ENCODE data around the gene TRAM1L1. TPM values are rescaled to one million over a fixed set of nuclear protein-coding genes. Genes with fewer than 3 reads are reported as not detected.

TRAM1L1 gene
- total and polyA plus RNA-seq, 2 of the 13 experiments (the other 11 are each of a cell fraction or from before 2014, with no cell fraction given) = 0.18 to 0.44 TPM

DNA sequence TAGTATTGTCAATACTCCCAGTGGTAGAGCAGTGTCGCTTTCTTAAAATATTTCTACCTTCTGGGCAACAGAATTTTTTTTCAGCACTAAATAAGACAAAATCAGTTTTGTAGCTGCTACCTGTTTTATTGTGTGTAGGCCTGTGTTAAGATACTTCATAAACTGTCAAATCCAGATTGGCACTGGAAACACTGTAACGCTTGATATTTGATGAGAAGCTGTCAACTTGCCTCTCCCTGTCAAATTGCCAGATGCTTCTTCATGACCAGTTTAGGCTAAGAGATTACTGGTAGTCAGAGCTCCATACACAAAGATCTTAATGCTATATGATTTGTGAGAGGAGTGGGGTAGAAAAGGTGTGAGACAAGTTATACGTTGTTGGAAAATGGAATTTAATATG is 17.3 kb downstream of the TRAM1L1 start:
- no peak overlapping the region for H3K4me3 ChIP-seq (replicated peaks in 1 of 3; ENCODE audit: insufficient read depth in 1 of 3, low read depth in 2 of 3, low read length in 3 of 3)
- no peak for TF ChIP-seq ZNF552 (CRISPR knock-in tag; IDR thresholded peaks at IDR 0.05; ENCODE audit: borderline replicate concordance)
- TF ChIP-seq, protein P1, sequence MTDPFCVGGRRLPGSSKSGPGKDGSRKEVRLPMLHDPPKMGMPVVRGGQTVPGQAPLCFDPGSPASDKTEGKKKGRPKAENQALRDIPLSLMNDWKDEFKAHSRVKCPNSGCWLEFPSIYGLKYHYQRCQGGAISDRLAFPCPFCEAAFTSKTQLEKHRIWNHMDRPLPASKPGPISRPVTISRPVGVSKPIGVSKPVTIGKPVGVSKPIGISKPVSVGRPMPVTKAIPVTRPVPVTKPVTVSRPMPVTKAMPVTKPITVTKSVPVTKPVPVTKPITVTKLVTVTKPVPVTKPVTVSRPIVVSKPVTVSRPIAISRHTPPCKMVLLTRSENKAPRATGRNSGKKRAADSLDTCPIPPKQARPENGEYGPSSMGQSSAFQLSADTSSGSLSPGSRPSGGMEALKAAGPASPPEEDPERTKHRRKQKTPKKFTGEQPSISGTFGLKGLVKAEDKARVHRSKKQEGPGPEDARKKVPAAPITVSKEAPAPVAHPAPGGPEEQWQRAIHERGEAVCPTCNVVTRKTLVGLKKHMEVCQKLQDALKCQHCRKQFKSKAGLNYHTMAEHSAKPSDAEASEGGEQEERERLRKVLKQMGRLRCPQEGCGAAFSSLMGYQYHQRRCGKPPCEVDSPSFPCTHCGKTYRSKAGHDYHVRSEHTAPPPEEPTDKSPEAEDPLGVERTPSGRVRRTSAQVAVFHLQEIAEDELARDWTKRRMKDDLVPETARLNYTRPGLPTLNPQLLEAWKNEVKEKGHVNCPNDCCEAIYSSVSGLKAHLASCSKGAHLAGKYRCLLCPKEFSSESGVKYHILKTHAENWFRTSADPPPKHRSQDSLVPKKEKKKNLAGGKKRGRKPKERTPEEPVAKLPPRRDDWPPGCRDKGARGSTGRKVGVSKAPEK (CRISPR knock-in tag; IDR thresholded peaks at IDR 0.05; ENCODE audit: borderline replicate concordance) = no peak
- TF ChIP-seq ZNF354B (CRISPR knock-in tag; IDR thresholded peaks at IDR 0.05) = no peak
- TF ChIP-seq ZNF737 (CRISPR knock-in tag; IDR thresholded peaks at IDR 0.05; ENCODE audit: borderline replicate concordance) = no peak
- TF ChIP-seq TBX2 (CRISPR knock-in tag; IDR thresholded peaks at IDR 0.05; ENCODE audit: borderline replicate concordance) = no peak
- TF ChIP-seq FOXJ3 (CRISPR knock-in tag; IDR thresholded peaks at IDR 0.05; ENCODE audit: borderline replicate concordance) = no peak
- no peak for TF ChIP-seq ZC3H13 (CRISPR knock-in tag; IDR thresholded peaks at IDR 0.05)
- no peak for TF ChIP-seq NBN (conservative IDR thresholded peaks at IDR 0.05)
- H3K79me2 ChIP-seq (ENCODE audit: insufficient read depth, low read length) = no peaks in the 10 kb centered on the region
- no peaks in the 10 kb centered on the region for H3K36me3 ChIP-seq (replicated peaks in 1 of 2; ENCODE audit: control insufficient read depth in 1 of 2, insufficient read depth in 2 of 2, low read length in 2 of 2)
- H3K27me3 ChIP-seq (ENCODE audit: control insufficient read depth in 1 of 2, insufficient read depth in 2 of 2, low read length in 2 of 2) = no peaks in the 10 kb centered on the region
- intact Hi-C loops (cut with micrococcal nuclease; ENCODE audit: unreplicated experiment) (no loop called here), in situ Hi-C loops (cut with HindIII; ENCODE audit: extremely low pct_ligation_motif_present, low pct_unique_long_range_greater_than_20kb) (no loop called here)
- 0% methylated on average over 3 of the region's 3 CpGs for WGBS (ENCODE audit: low lambda C conversion rate)
- BruUV-seq (replicated peaks) = no TSS peak
- H3K4me1 ChIP-seq (ENCODE audit: insufficient read depth, low read length) = no peaks in the 10 kb centered on the region
- H3K27ac ChIP-seq (ENCODE audit: extremely low read length, insufficient read depth, low read length) = no peak overlapping the region
- no peak overlapping the region for H3K9ac ChIP-seq (ENCODE audit: insufficient read depth, low read depth, low read length)
- DNase-seq (ENCODE audit: low spot score) (no peak), ATAC-seq (no peak), FAIRE-seq (no peak)
- no peak overlapping the region for H2AFZ ChIP-seq (ENCODE audit: low read length)
- H3K9me3 ChIP-seq (ENCODE audit: low read length) = no peaks in the 10 kb centered on the region
- ChIA-PET POLR2A (no interaction called here), CTCF (ENCODE audit: low intra/inter-chr PET ratio, low total read pairs) (no interaction called here)
- H4K20me1 ChIP-seq (ENCODE audit: insufficient read depth, low read length) = no peaks in the 10 kb centered on the region
- H3K4me2 ChIP-seq (ENCODE audit: low read depth, low read length) = no peak overlapping the region

Data from HepG2 (cell line).